Measurements from ENCODE around the gene KLF13.

Gene KLF13

GRCh38 chr15:31405200-31405920, 78.7 kb downstream of the KLF13 start:
- Histone ChIP-seq H3K79me2 (ENCODE audit: low read length) (no peaks in the 10 kb centered on the region), H3K4me1 (ENCODE audit: low read length) (no peaks in the 10 kb centered on the region), H3K4me3 (ENCODE audit: low read length) (no peak overlapping the region), H3K9me3 (ENCODE audit: insufficient read depth, low read length) (no peaks in the 10 kb centered on the region), H3K27ac (ENCODE audit: low read length) (no peak overlapping the region), H3K36me3 (replicated peaks; ENCODE audit: low read depth, low read length) (no peaks in the 10 kb centered on the region), H3K9ac (ENCODE audit: low read length) (no peak overlapping the region), H3K4me2 (ENCODE audit: low read length) (no peak overlapping the region), H3K27me3 (ENCODE audit: low read depth, low read length) (no peaks in the 10 kb centered on the region), H4K20me1 (ENCODE audit: insufficient read depth, low read length) (no peaks in the 10 kb centered on the region), H2AFZ (ENCODE audit: low read depth, low read length) (no peak overlapping the region)
- TF ChIP-seq EZH2phosphoT487 (IDR thresholded peaks at IDR 0.05; ENCODE audit: low read depth) (no peak), CTCF (IDR thresholded peaks at IDR 0.05; ENCODE audit: low read depth, low read length) (no peak)

GRCh38 chr15:31407376-31407775, 80.7 kb downstream of the KLF13 start:
- TF ChIP-seq CTCF (IDR thresholded peaks at IDR 0.05; ENCODE audit: low read depth, low read length): no peak
- no peak for TF ChIP-seq EZH2phosphoT487 (IDR thresholded peaks at IDR 0.05; ENCODE audit: low read depth)
- no peaks in the 10 kb centered on the region for H3K4me1 ChIP-seq (ENCODE audit: low read length)
- no peaks in the 10 kb centered on the region for H4K20me1 ChIP-seq (ENCODE audit: insufficient read depth, low read length)
- H3K27ac ChIP-seq (ENCODE audit: low read length): no peak overlapping the region
- no peak overlapping the region for H2AFZ ChIP-seq (ENCODE audit: low read depth, low read length)
- no peak overlapping the region for H3K9ac ChIP-seq (ENCODE audit: low read length)
- no peaks in the 10 kb centered on the region for H3K79me2 ChIP-seq (ENCODE audit: low read length)
- H3K4me2 ChIP-seq (ENCODE audit: low read length): no peak overlapping the region
- no peaks in the 10 kb centered on the region for H3K27me3 ChIP-seq (ENCODE audit: low read depth, low read length)
- no peaks in the 10 kb centered on the region for H3K36me3 ChIP-seq (replicated peaks; ENCODE audit: low read depth, low read length)
- no peak overlapping the region for H3K4me3 ChIP-seq (ENCODE audit: low read length)
- no peaks in the 10 kb centered on the region for H3K9me3 ChIP-seq (ENCODE audit: insufficient read depth, low read length)

GRCh38 chr15:31407851-31408250, 81.2 kb downstream of the KLF13 start:
- H3K4me1 ChIP-seq (ENCODE audit: low read length): no peaks in the 10 kb centered on the region
- no peaks in the 10 kb centered on the region for H3K79me2 ChIP-seq (ENCODE audit: low read length)
- no peak overlapping the region for H2AFZ ChIP-seq (ENCODE audit: low read depth, low read length)
- no peaks in the 10 kb centered on the region for H3K36me3 ChIP-seq (replicated peaks; ENCODE audit: low read depth, low read length)
- no peaks in the 10 kb centered on the region for H3K27me3 ChIP-seq (ENCODE audit: low read depth, low read length)
- no peak overlapping the region for H3K4me3 ChIP-seq (ENCODE audit: low read length)
- TF ChIP-seq CTCF (IDR thresholded peaks at IDR 0.05; ENCODE audit: low read depth, low read length): no peak
- no peak for TF ChIP-seq EZH2phosphoT487 (IDR thresholded peaks at IDR 0.05; ENCODE audit: low read depth)
- H3K4me2 ChIP-seq (ENCODE audit: low read length): no peak overlapping the region
- H4K20me1 ChIP-seq (ENCODE audit: insufficient read depth, low read length): no peaks in the 10 kb centered on the region
- no peak overlapping the region for H3K9ac ChIP-seq (ENCODE audit: low read length)
- no peaks in the 10 kb centered on the region for H3K9me3 ChIP-seq (ENCODE audit: insufficient read depth, low read length)
- no peak overlapping the region for H3K27ac ChIP-seq (ENCODE audit: low read length)

- no peak overlapping the region for H3K4me2 ChIP-seq (ENCODE audit: low read length)
- no peak overlapping the region for H3K4me3 ChIP-seq (ENCODE audit: low read length)
- H3K4me1 ChIP-seq (ENCODE audit: low read length): no peaks in the 10 kb centered on the region
- no peaks in the 10 kb centered on the region for H3K79me2 ChIP-seq (ENCODE audit: low read length)
- no peaks in the 10 kb centered on the region for H3K27me3 ChIP-seq (ENCODE audit: low read depth, low read length)
- no peak overlapping the region for H3K9ac ChIP-seq (ENCODE audit: low read length)
- H3K27ac ChIP-seq (ENCODE audit: low read length): no peak overlapping the region
- no peaks in the 10 kb centered on the region for H3K9me3 ChIP-seq (ENCODE audit: insufficient read depth, low read length)
- no peak overlapping the region for H2AFZ ChIP-seq (ENCODE audit: low read depth, low read length)
- no peaks in the 10 kb centered on the region for H3K36me3 ChIP-seq (replicated peaks; ENCODE audit: low read depth, low read length)
- H4K20me1 ChIP-seq (ENCODE audit: insufficient read depth, low read length): no peaks in the 10 kb centered on the region
- no peak for TF ChIP-seq CTCF (IDR thresholded peaks at IDR 0.05; ENCODE audit: low read depth, low read length)
- TF ChIP-seq EZH2phosphoT487 (IDR thresholded peaks at IDR 0.05; ENCODE audit: low read depth): no peak
These were observed 82.1 kb downstream of the KLF13 start for GRCh38 chr15:31408724-31409123.
